Neutrophil (primary cell): ENCODE measurements around the gene TMBIM4.

ENCODE experiments used
- H3K27ac ChIP-seq: fragments of 200-600 bp; sonication (generic); 2 replicates; pipeline ENCODE4 v1.5.1; 2016; ENCODE audit warnings: mild to moderate bottlenecking, moderate library complexity
- H3K27me3 ChIP-seq: fragments of 200-600 bp; sonication (generic); 2 replicates; pipeline ENCODE4 v1.6.0; 2016; ENCODE audit warnings: mild to moderate bottlenecking
- H3K36me3 ChIP-seq: fragments of 200-600 bp; sonication (generic); 2 replicates; pipeline ENCODE4 v1.5.1; 2017
- H3K4me1 ChIP-seq, 2 experiments: fragments of 200-600 bp in 1 of 2; sonication (generic) in 1 of 2; 1 replicate in 1 of 2; 2 replicates in 1 of 2; pipeline versions ENCODE4 v1.5.1 to v1.6.1; 2013 to 2016; ENCODE audit warnings: low read depth in 1 of 2, low read length in 1 of 2, mild to moderate bottlenecking in 1 of 2, moderate library complexity in 1 of 2; ENCODE audit not compliant: control insufficient read depth in 1 of 2, insufficient read depth in 1 of 2
- H3K4me3 ChIP-seq, 2 experiments: fragments of 200-600 bp in 1 of 2; sonication (generic) in 1 of 2; 1 replicate in 1 of 2; 2 replicates in 1 of 2; pipeline ENCODE4 v1.5.1; 2013 to 2016; ENCODE audit warnings: low read depth in 1 of 2, low read length in 1 of 2, mild to moderate bottlenecking in 1 of 2, moderate library complexity in 1 of 2
- H3K9me3 ChIP-seq: fragments of 200-600 bp; sonication (generic); 2 replicates; pipeline ENCODE4 v1.5.1; 2016
- TF ChIP-seq, protein P1 (sequence below): fragments of 200-600 bp; sonication (generic); IDR thresholded peaks from 2 replicates; pipeline ENCODE4 v1.5.1; 2016; ENCODE audit warnings: antibody characterized with exemption

Gene TMBIM4

DNA sequence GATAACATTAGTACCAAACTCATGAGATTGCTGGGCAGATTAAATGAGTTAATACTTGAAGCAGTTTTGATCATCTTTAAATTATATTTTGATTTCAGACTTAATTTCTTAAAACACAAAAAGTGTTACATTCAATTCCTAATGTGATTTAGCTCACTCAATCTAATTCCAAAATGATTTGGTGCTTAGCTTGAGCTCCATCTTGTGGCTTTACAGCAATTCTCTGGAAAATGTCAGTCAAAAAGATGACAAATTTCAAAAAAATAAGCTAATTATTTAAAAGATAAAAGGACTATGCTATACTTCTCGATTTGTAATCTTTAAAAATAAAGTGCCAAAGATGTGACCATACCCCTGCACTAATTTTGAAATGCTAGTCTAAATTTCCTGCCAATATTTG lies 49.3 kb downstream of the TMBIM4 start:
- no peaks in the 10 kb centered on the region for H3K9me3 ChIP-seq
- H3K36me3 ChIP-seq, result peaks cover 43% of the 10 kb centered on the region
- H3K4me3 ChIP-seq, result no peak overlapping the region
- H3K27ac ChIP-seq, result no peak overlapping the region
- no peaks in the 10 kb centered on the region for H3K4me1 ChIP-seq
- no peaks in the 10 kb centered on the region for H3K27me3 ChIP-seq
- TF ChIP-seq, protein P1, sequence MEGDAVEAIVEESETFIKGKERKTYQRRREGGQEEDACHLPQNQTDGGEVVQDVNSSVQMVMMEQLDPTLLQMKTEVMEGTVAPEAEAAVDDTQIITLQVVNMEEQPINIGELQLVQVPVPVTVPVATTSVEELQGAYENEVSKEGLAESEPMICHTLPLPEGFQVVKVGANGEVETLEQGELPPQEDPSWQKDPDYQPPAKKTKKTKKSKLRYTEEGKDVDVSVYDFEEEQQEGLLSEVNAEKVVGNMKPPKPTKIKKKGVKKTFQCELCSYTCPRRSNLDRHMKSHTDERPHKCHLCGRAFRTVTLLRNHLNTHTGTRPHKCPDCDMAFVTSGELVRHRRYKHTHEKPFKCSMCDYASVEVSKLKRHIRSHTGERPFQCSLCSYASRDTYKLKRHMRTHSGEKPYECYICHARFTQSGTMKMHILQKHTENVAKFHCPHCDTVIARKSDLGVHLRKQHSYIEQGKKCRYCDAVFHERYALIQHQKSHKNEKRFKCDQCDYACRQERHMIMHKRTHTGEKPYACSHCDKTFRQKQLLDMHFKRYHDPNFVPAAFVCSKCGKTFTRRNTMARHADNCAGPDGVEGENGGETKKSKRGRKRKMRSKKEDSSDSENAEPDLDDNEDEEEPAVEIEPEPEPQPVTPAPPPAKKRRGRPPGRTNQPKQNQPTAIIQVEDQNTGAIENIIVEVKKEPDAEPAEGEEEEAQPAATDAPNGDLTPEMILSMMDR, result no peak

DNA sequence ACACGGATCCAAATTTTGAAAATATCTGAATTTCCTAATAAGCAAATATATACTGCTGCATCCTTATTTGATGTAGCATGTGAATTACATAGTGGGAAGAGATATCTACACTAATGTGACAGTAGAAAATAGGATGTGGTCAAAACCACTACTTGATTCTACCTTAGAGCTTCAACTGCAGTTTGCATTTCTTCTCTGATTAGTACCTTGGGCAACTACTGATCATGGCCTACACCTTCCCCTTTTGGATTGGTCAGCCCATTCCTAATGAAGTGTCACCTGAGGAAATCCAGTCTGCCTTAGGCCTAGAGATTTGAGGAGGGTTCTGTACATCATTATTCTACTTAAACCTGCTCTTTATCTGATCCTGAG lies 49.9 kb downstream of the TMBIM4 start:
- Histone ChIP-seq H3K4me1 (no peaks in the 10 kb centered on the region), H3K9me3 (no peaks in the 10 kb centered on the region), H3K4me3 (no peak overlapping the region), H3K27me3 (no peaks in the 10 kb centered on the region), H3K36me3 (peaks cover 38% of the 10 kb centered on the region), H3K27ac (no peak overlapping the region)
- TF ChIP-seq, protein P1, result no peak

DNA sequence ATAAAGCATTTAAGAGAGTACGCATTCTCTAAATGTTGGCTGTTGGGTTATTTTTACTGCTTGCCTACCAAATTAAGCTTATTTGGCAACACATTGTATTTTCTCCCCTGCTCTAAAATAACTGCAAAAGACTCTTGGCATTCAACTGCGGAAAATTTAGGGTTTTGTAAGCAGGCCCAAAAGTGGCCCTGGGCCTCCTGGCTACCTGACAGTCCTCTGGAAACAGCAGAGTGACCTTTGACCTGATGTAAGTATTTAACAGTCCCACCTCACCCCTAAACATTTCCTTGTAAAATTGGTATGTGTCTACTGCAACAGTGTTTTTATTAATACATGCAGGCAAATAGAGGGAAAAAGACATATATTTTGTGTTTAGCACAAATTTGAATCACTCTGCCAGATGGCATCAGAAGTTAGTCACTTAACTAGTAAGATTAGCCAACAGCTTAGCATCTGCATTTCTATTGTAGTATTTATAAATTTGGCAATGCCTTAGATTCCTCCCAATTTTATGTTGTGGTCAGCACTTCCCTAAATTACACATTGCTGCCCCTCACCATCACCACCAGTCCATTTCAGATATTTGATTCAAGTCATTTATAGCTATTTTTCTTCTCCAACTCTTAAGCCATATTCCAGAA lies 50.4 kb downstream of the TMBIM4 start:
- peaks cover 33% of the 10 kb centered on the region for H3K36me3 ChIP-seq
- no peak overlapping the region for H3K27ac ChIP-seq
- H3K9me3 ChIP-seq, result no peaks in the 10 kb centered on the region
- no peaks in the 10 kb centered on the region for H3K27me3 ChIP-seq
- TF ChIP-seq, protein P1, result no peak
- H3K4me1 ChIP-seq, result no peaks in the 10 kb centered on the region
- no peak overlapping the region for H3K4me3 ChIP-seq

DNA sequence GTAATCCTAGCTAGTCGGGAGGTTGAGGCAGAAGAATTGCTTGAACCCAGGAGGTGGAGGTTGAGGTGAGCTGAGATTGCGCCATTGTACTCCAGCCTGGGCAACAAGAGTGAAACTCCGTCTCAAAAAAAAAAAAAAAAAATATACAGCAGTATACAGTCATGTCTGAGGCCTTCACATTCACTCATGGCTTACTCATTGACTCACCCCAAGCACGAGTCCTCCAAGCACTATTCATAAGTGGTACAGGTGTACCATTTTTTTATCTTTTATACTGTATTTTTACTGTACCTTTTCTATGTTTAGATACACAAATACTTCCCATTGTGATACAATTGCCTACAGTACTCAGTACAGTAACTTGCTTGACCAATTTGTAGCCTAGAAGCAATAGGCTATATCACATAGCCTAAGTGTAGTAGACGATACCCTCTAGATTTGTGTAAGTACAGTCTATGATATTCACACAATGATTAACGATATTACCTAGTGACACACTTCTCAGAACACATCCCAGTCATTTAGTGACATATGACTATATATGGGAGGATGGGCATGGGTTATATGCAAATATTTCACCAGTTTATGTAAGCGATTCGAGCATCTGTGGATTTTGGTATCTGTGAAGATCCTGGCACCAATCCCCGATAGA lies 51.4 kb downstream of the TMBIM4 start:
- no peak overlapping the region for H3K27ac ChIP-seq
- H3K9me3 ChIP-seq, result no peaks in the 10 kb centered on the region
- peaks cover 24% of the 10 kb centered on the region for H3K36me3 ChIP-seq
- TF ChIP-seq, protein P1, result no peak
- H3K4me1 ChIP-seq, result no peaks in the 10 kb centered on the region
- H3K4me3 ChIP-seq, result no peak overlapping the region
- H3K27me3 ChIP-seq, result no peaks in the 10 kb centered on the region

DNA sequence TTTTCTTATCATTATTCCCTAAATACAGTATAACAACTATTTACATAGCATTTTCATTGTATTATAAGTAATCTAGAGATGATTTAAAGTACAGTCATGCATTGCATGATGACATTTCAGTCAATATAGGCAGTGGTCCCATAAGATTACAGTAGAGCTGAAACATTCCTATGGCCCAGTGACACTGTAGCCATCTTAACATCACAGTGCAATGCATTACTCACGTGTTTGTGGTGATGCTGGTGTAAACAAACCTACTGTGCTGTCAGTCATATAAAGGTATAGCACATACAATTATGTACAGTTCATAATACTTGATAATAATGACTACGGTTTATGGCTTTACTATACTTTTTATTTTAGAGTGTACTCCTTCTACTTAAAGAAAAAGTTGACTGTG lies 52.6 kb downstream of the TMBIM4 start:
- H3K27ac ChIP-seq, result no peak overlapping the region
- TF ChIP-seq, protein P1, result no peak
- no peaks in the 10 kb centered on the region for H3K4me1 ChIP-seq
- H3K9me3 ChIP-seq, result no peaks in the 10 kb centered on the region
- H3K27me3 ChIP-seq, result no peaks in the 10 kb centered on the region
- H3K36me3 ChIP-seq, result peaks cover 13% of the 10 kb centered on the region
- no peak overlapping the region for H3K4me3 ChIP-seq
